PC-9 (cell line): ENCODE results near the gene ACP4. TPM values are rescaled to one million over a fixed set of nuclear protein-coding genes. Genes with fewer than 3 reads are reported as not detected.

Experiments used
- BruUV-seq: library from RNA; stranded (reverse); fragments of 400-500 nt; replicated peaks from 2 replicates; lab custom pipeline; 2021; lab: Mats Ljungman, UMichigan
- CTCF ChIA-PET: fragments of 300-600 bp; sonication (Branson Sonifier 250); formaldehyde crosslinking; loops from one replicate; lab custom pipeline; 2022; ENCODE audit warnings: antibody characterized with exemption; lab: Charles Lee
- POLR2A ChIA-PET: fragments of 300-600 bp; sonication (Branson Sonifier 250); formaldehyde crosslinking; loops from one replicate; lab custom pipeline; 2022; ENCODE audit warnings: antibody characterized with exemption; ENCODE audit not compliant: unreplicated experiment; lab: Charles Lee
- DNase-seq, 2 experiments: peaks; one replicate each; pipeline versions ENCODE4 v3.0.0 to v3.0.0-alpha.2; 2015 to 2022; ENCODE audit warnings: mixed read lengths in 1 of 2
- H2AFZ ChIP-seq: fragments of 200-600 bp; sonication (generic); 2 replicates; pipeline ENCODE4 v1.8.1; 2017; ENCODE audit warnings: antibody characterized with exemption
- H3F3A ChIP-seq: fragments of 200-600 bp; sonication (generic); 2 replicates; pipeline ENCODE4 v1.8.1; 2017; ENCODE audit warnings: antibody characterized with exemption, mild to moderate bottlenecking, low read depth; ENCODE audit not compliant: insufficient read depth
- H3K27ac ChIP-seq: fragments of 200-600 bp; sonication (generic); 2 replicates; pipeline ENCODE4 v1.6.1; 2016; ENCODE audit warnings: mixed run types
- H3K27me3 ChIP-seq: fragments of 200-600 bp; sonication (generic); 2 replicates; pipeline ENCODE4 v1.6.1; 2016; ENCODE audit warnings: low read depth, mixed run types; ENCODE audit not compliant: insufficient read depth
- H3K36me3 ChIP-seq: fragments of 200-600 bp; sonication (generic); 2 replicates; pipeline ENCODE4 v1.6.1; 2016; ENCODE audit warnings: low read depth, mixed run types
- H3K4me1 ChIP-seq: fragments of 200-600 bp; sonication (generic); replicated peaks from 2 replicates; pipeline ENCODE4 v1.6.1; 2016; ENCODE audit warnings: mixed run types; ENCODE audit not compliant: insufficient read depth
- H3K4me2 ChIP-seq: fragments of 200-600 bp; sonication (generic); 2 replicates; pipeline ENCODE4 v1.6.1; 2017; ENCODE audit warnings: mixed run types
- H3K4me3 ChIP-seq: fragments of 200-600 bp; sonication (generic); 2 replicates; pipeline ENCODE4 v1.6.1; 2016; ENCODE audit warnings: mixed run types
- H3K79me2 ChIP-seq: fragments of 200-600 bp; sonication (generic); 2 replicates; pipeline ENCODE4 v1.6.1; 2017; ENCODE audit warnings: low read depth, mixed run types
- H3K9me2 ChIP-seq: fragments of 200-600 bp; sonication (generic); 2 replicates; pipeline ENCODE4 v1.8.1; 2017; ENCODE audit warnings: mild to moderate bottlenecking; ENCODE audit not compliant: insufficient read depth
- H3K9me3 ChIP-seq: fragments of 200-600 bp; sonication (generic); 2 replicates; pipeline ENCODE4 v1.8.1; 2016; ENCODE audit warnings: low read depth; ENCODE audit not compliant: insufficient read depth
- H4K20me1 ChIP-seq: fragments of 200-600 bp; sonication (generic); 2 replicates; pipeline ENCODE4 v1.8.1; 2017; ENCODE audit not compliant: insufficient read depth
- CTCF ChIP-seq: fragments of 200-600 bp; sonication (generic); conservative IDR thresholded peaks from 2 replicates; pipeline ENCODE4 v1.6.1; 2017; ENCODE audit warnings: mixed run types, antibody characterized with exemption, mild to moderate bottlenecking, moderate library complexity
- EZH2 ChIP-seq: fragments of 200-600 bp; sonication (generic); IDR thresholded peaks from 2 replicates; pipeline ENCODE4 v1.8.0; 2017; ENCODE audit warnings: antibody characterized with exemption, low read depth
- intact Hi-C: fragments of 100-400 bp; cut with micrococcal nuclease; formaldehyde crosslinking; loops from one replicate; pipeline ENCODE4 v1.10.0; 2022; ENCODE audit not compliant: unreplicated experiment
- total RNA-seq: library from RNA; stranded (reverse); gene quantifications from 2 replicates; pipeline ENCODE4 v1.2.3, GENCODE V29; 2021

Gene ACP4
- total RNA-seq, 1 experiment from 2014 or later, result not detected

GRCh38 chr19:50794074-50794875, 4.1 kb downstream of the ACP4 start:
- BruUV-seq, result no TSS peak
- Histone ChIP-seq H4K20me1 (peaks cover 44% of the 10 kb centered on the region), H3K27ac (no peak overlapping the region), H3K9me3 (no peaks in the 10 kb centered on the region), H2AFZ (no peak overlapping the region), H3K36me3 (peaks cover 17% of the 10 kb centered on the region; the same call in 1 of the 2 replicates), H3K4me3 (no peak overlapping the region), H3K4me1 (no peaks in the 10 kb centered on the region), H3K9me2 (no peaks in the 10 kb centered on the region), H3F3A (peaks cover 66% of the 10 kb centered on the region), H3K4me2 (no peak overlapping the region), H3K27me3 (no peaks in the 10 kb centered on the region), H3K79me2 (peaks cover under 1% of the 10 kb centered on the region; the same call in 1 of the 2 replicates)
- peak in 1 of 2 experiments; percentile 43 for DNase-seq
- intact Hi-C loops, result loop anchor here (5.0 kb wide), 1 partner anchor 128 kb away; no protein-coding TSS in a partner anchor
- ChIA-PET POLR2A (interaction anchor here (0.5 kb wide), 1 partner anchor 234 kb away, joined by 6 read pairs; no protein-coding TSS in a partner anchor), CTCF (no interaction called here)
- no peak for TF ChIP-seq CTCF
- TF ChIP-seq EZH2, result no peak

- Histone ChIP-seq H3K4me3 (no peak overlapping the region), H3K27me3 (no peaks in the 10 kb centered on the region), H4K20me1 (peaks cover 52% of the 10 kb centered on the region), H3K9me3 (no peaks in the 10 kb centered on the region), H3F3A (peaks cover 74% of the 10 kb centered on the region), H3K79me2 (peaks cover 9% of the 10 kb centered on the region), H3K4me1 (no peaks in the 10 kb centered on the region), H3K9me2 (no peaks in the 10 kb centered on the region), H3K36me3 (peaks cover 23% of the 10 kb centered on the region), H3K4me2 (no peak overlapping the region), H3K27ac (no peak overlapping the region), H2AFZ (no peak overlapping the region)
- intact Hi-C loops, result loop anchor here (5.0 kb wide), 1 partner anchor 127 kb away; no protein-coding TSS in a partner anchor
- POLR2A ChIA-PET, result no interaction called here
- TF ChIP-seq CTCF, result peak; percentile 44; the same call in 1 of the 2 replicates
- TF ChIP-seq EZH2, result no peak
- CTCF ChIA-PET, result no interaction called here
- no peak for DNase-seq
- no TSS peak for BruUV-seq
Measured at GRCh38 chr19:50794876-50795663, 4.9 kb downstream of the ACP4 start.

- no TSS peak for BruUV-seq
- H3K9me3 ChIP-seq, result no peaks in the 10 kb centered on the region
- H3K27ac ChIP-seq, result no peak overlapping the region
- H3K9me2 ChIP-seq, result no peaks in the 10 kb centered on the region
- peaks cover 12% of the 10 kb centered on the region for H3K79me2 ChIP-seq
- no peak for TF ChIP-seq CTCF
- TF ChIP-seq EZH2, result no peak
- no peaks in the 10 kb centered on the region for H3K4me1 ChIP-seq
- H3K27me3 ChIP-seq, result no peaks in the 10 kb centered on the region
- peaks cover 55% of the 10 kb centered on the region for H4K20me1 ChIP-seq
- H3K4me3 ChIP-seq, result no peak overlapping the region
- DNase-seq, result no peak
- H3K4me2 ChIP-seq, result no peak overlapping the region
- CTCF ChIA-PET, result interaction anchor here (0.6 kb wide), 1 partner anchor 184 kb away, joined by 8 read pairs; no protein-coding TSS in a partner anchor
- H3F3A ChIP-seq, result peaks cover 80% of the 10 kb centered on the region
- H3K36me3 ChIP-seq, result peaks cover 23% of the 10 kb centered on the region
- intact Hi-C loops, result no loop called here
- H2AFZ ChIP-seq, result no peak overlapping the region
- POLR2A ChIA-PET, result no interaction called here
Measured at GRCh38 chr19:50795664-50796073, 5.5 kb downstream of the ACP4 start.
